HG02623 (cell line): Measurements from ENCODE around the gene DACT3.
A peak's percentile ranks its signal among the peaks of the same experiment; 100 is the strongest.

ENCODE experiments used
- ATAC-seq: cut with Tn5 transposase; IDR thresholded peaks from one replicate; pipeline ENCODE4 v1.9.1; 2021; ENCODE audit warnings: moderate library complexity; ENCODE audit not compliant: unreplicated experiment

Gene DACT3

DNA sequence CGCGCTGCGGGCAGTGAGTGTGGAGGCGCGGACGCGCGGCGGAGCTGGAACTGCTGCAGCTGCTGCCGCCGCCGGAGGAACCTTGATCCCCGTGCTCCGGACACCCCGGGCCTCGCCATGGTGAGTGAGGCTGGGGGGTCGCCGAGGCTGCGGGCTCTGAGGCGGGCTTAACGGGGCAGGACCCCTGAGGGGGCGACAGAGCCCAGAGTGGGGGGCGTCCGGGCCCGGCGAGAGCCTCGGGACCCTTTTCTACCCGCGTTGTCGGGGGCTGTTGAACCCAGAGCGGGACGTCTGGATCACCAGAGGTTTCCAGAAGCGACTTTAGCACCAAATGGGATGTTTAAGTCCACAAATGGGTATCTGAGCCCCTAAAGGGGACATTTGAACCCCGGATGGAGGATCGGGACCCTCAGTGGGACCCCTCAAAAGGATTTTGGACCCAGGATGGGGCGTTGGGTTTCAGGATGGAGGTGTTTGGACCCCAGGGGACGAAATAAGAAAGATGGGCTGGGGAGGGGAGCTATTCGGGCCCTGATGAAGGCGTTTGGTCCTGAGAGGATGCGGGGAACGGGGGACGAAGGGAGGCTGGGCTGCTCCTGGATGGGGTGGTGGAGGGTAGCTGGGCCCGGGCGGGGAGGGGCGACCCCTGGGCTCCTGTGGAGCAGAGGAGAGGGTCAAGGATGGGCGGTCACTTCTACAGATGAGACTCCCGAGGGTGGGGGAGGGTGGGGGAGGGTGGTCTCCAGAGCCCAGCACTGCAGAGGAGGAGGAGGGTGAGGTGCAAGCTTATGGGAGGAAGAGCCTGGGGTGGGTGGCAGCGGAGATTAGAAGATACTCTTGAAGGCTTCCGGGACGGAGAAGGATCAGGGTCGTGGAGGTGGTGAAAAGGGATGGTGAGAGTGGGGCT is 59.4 kb downstream of the DACT3 start, which contains the start of gene CALM3:
TSS of gene CALM3 (plus strand) at position 13 of the 907 bp plus-strand sequence. CDS start at position 118, 105 bp downstream.
- ATAC-seq = no peak

DNA sequence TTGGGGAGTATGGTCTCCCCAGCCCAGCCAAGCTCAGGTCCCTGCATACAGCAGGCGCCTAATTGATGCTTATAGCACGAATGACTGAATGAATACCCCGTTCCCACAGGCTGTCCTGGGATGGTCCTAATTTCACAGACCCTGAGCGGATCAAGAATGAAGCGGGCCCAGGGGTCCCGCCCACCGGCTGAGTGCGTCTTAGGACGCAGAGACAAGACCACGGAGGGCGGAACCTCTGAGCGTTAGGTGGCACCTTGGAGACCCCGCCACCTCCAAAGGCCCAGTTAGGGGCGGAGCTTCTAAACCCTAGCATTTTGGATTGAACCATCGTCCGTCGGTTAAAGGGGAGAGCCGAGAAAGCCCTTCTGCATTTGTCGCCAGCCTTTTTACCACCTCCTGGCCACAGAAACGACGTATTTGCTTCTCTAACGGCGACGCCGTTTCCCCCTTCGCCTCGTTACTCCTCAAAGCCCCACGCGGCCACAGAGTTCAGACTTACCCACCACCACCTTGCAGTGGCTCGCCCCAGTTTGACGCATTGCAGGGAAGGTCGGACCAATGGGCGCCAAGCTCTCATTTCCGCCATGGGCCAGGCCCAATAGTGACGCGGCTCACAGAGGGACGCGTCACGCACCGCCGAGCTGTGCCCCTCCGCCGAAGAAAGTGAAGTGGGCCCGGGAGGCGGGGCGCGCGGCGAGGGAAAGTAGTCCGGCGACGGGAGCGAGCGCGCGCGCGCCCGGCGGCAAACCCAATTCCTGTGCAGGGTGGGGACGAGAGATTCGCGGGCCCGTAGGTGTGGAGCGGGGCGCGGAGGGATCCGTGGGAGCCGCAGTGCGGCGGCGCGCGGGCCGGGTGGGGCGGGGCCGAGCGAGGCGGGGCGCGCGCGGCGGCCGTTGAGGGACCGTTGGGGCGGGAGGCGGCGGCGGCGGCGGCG is 60.3 kb downstream of the DACT3 start:
- peak; percentile 76 for ATAC-seq

DNA sequence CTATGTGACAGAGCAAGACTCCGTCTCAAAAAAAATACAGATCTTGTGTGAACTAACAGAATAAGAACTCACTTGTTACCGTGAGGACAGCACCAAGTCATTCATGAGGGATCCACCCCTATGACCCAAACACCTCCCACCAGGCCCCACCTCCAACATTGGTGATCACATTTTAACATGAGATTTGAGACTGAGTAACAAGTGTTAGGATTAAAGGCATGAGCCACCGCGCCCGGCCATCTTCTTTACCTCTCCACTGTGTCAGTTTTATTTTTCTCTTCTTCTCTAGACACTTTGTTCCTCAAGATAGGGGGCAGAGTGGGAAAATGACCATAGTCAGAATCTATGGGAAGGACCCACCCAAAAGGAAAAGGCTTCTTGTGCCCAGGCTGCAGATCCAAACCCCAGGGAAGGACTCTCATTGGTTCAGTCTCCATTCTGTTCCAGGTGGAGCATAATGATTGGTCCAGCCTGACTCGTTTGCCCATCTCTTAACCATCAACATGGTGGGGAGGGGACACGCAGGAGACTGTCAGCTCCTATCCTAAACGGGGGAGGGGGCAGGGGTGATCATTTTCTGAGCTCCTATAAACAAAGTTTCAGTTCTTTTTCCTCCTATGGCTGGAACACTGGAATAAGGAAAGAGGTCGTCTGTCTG is 61.1 kb downstream of the DACT3 start:
- ATAC-seq = no peak

DNA sequence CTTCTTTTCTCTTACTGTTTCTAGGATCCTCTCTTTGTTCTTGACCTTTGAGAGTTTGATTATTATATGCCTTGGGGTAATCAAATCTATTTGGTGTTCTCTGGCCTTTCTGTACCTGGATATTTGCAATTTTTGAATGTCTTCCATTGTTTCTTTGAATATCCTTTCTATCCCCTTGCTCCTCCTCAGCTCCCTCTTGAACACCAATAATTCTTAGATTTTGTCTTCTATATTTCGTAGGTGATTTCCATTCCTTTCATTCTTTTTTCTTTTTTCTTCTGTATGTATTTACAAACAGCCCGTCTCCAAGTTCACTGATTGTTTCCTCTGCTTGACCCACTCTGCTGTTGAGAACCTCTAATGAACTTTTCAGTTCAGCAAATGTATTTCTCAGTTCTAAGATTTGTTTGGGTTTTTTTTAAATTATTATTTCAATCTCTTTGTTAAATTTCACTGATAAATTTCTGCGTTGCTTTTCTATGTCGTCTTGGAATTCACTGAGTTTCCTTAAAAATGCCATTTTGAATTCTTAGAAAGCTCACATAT is 62.5 kb downstream of the DACT3 start:
- no peak for ATAC-seq
